CD4-positive, alpha-beta T cell (primary cell): ENCODE measurements around the gene NAMPT. TPM values are rescaled to one million over a fixed set of nuclear protein-coding genes. Genes with fewer than 3 reads are reported as not detected.

Source experiments
- ATAC-seq: fragments of 200-7000 bp; cut with Tn5 transposase; one replicate; pipeline ENCODE4 v1.10.0; 2022; ENCODE audit warnings: mild to moderate bottlenecking; ENCODE audit not compliant: poor library complexity
- CTCF ChIA-PET: fragments of 350-600 bp; sonication (Branson Sonifier 250); formaldehyde crosslinking; loops from one replicate; lab custom pipeline; 2021; ENCODE audit warnings: antibody characterized with exemption, inconsistent platforms; lab: Charles Lee
- POLR2A ChIA-PET: fragments of 350-600 bp; sonication (Branson Sonifier 250); formaldehyde crosslinking; loops from one replicate; lab custom pipeline; 2021; ENCODE audit warnings: antibody characterized with exemption, inconsistent platforms; lab: Charles Lee
- DNase-seq, 14 experiments: peaks; one replicate each; pipeline ENCODE4 v3.0.0-alpha.2; 2013 to 2020; ENCODE audit warnings: mixed read lengths in 2 of 14
- H3K27ac ChIP-seq, 2 donors: one replicate each; pipeline versions ENCODE4 v1.5.1 to v1.7.0; 2013; ENCODE audit warnings: low read length in 2 of 2, low read depth in 1 of 2, mild to moderate bottlenecking in 1 of 2
- H3K27me3 ChIP-seq, 2 experiments: 1 replicate in 1 of 2; 2 replicates in 1 of 2; pipeline versions ENCODE4 v1.6.1 to v1.7.0; 2013; ENCODE audit warnings: low read length in 2 of 2, control low read depth in 1 of 2, mild to moderate bottlenecking in 1 of 2, moderate library complexity in 1 of 2; ENCODE audit not compliant: insufficient read depth in 2 of 2, control insufficient read depth in 1 of 2
- H3K36me3 ChIP-seq: one replicate; pipeline ENCODE4 v1.6.1; 2013; ENCODE audit warnings: low read length, control low read depth; ENCODE audit not compliant: insufficient read depth
- H3K4me1 ChIP-seq: one replicate; pipeline ENCODE4 v1.6.1; 2013; ENCODE audit warnings: low read length, control low read depth; ENCODE audit not compliant: insufficient read depth
- H3K4me3 ChIP-seq: one replicate; pipeline ENCODE4 v1.5.1; 2013; ENCODE audit warnings: mild to moderate bottlenecking, low read length, moderate library complexity
- H3K9me3 ChIP-seq, 2 experiments: 1 replicate in 1 of 2; 2 replicates in 1 of 2; pipeline versions ENCODE4 v1.6.1 to v1.7.0; 2013; ENCODE audit warnings: low read length in 2 of 2, mild to moderate bottlenecking in 2 of 2, control low read depth in 1 of 2, moderate library complexity in 1 of 2; ENCODE audit not compliant: control insufficient read depth in 1 of 2, insufficient read depth in 1 of 2
- H3K27ac Mint-ChIP-seq: one replicate; pipeline ENCODE4 v1.8.0; 2020; ENCODE audit warnings: mixed read lengths
- H3K27me3 Mint-ChIP-seq: one replicate; pipeline ENCODE4 v1.8.0; 2021; ENCODE audit warnings: mixed read lengths
- H3K36me3 Mint-ChIP-seq: one replicate; pipeline ENCODE4 v1.8.0; 2021; ENCODE audit warnings: low read depth, mixed read lengths
- H3K4me1 Mint-ChIP-seq: one replicate; pipeline ENCODE4 v1.8.0; 2021; ENCODE audit warnings: low read depth, mixed read lengths
- H3K4me3 Mint-ChIP-seq: one replicate; pipeline ENCODE4 v1.8.0; 2020; ENCODE audit warnings: mild to moderate bottlenecking, mixed read lengths
- H3K9me3 Mint-ChIP-seq: one replicate; pipeline ENCODE4 v1.8.0; 2020; ENCODE audit warnings: mixed read lengths
- intact Hi-C, 2 experiments: fragments of 100-400 bp; cut with DNase I in 1 of 2; cut with micrococcal nuclease in 1 of 2; formaldehyde crosslinking; loops; one replicate each; pipeline versions ENCODE4 v1.15.1 to v1.9.0; 2023 to 2025; cut with DNase I, micrococcal nuclease
- total RNA-seq, 174 experiments: library from RNA in 2 of 174; stranded (reverse) in 2 of 174; gene quantifications; one replicate each; pipeline ENCODE4 v1.2.3 and lab custom pipeline; 2021 to 2026
- TF ChIP-seq, protein P1 (sequence below): fragments of 200-600 bp; IDR thresholded peaks from one replicate; pipeline ENCODE4 v1.8.0; 2022; ENCODE audit warnings: antibody characterized with exemption, mild to moderate bottlenecking

NAMPT gene
- total RNA-seq, 2 experiments from 2014 or later = 154 to 159 TPM

DNA sequence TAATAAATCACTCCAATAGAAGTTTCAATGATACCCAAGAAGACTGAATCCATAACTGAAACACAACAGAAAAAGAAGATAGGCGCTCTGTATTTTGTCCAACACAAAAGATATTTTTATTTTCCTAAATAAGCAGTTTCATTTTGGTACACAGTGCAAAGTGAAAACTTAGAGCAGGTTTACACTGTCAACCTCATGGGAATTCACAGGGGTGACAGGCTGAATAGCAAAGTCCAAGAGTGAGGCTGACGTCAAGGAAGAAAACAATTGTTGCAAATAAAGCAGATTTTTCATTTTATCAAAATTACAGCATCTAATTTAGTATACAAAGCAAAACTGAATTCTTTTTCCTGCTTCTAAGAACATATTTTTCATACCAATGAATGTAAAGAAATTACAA lies 28.6 kb downstream of the NAMPT start:
- Mint-ChIP-seq H3K4me3 (no peak overlapping the region), H3K27me3 (no peaks in the 10 kb centered on the region), H3K27ac (no peak overlapping the region), H3K36me3 (peaks cover 96% of the 10 kb centered on the region), H3K4me1 (peaks cover 12% of the 10 kb centered on the region), H3K9me3 (no peaks in the 10 kb centered on the region)
- H3K4me3 ChIP-seq = no peak overlapping the region
- H3K36me3 ChIP-seq = peaks cover 50% of the 10 kb centered on the region
- TF ChIP-seq, protein P1, sequence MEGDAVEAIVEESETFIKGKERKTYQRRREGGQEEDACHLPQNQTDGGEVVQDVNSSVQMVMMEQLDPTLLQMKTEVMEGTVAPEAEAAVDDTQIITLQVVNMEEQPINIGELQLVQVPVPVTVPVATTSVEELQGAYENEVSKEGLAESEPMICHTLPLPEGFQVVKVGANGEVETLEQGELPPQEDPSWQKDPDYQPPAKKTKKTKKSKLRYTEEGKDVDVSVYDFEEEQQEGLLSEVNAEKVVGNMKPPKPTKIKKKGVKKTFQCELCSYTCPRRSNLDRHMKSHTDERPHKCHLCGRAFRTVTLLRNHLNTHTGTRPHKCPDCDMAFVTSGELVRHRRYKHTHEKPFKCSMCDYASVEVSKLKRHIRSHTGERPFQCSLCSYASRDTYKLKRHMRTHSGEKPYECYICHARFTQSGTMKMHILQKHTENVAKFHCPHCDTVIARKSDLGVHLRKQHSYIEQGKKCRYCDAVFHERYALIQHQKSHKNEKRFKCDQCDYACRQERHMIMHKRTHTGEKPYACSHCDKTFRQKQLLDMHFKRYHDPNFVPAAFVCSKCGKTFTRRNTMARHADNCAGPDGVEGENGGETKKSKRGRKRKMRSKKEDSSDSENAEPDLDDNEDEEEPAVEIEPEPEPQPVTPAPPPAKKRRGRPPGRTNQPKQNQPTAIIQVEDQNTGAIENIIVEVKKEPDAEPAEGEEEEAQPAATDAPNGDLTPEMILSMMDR = no peak
- no peaks in the 10 kb centered on the region for H3K9me3 ChIP-seq
- no peaks in the 10 kb centered on the region for H3K27me3 ChIP-seq
- H3K4me1 ChIP-seq = peaks cover 7% of the 10 kb centered on the region
- no peak for ATAC-seq
- POLR2A ChIA-PET = no interaction called here
- H3K27ac ChIP-seq = no peak overlapping the region
- intact Hi-C loops = no loop called here
- no peak for DNase-seq
- CTCF ChIA-PET = no interaction called here

- no peak for ATAC-seq
- Mint-ChIP-seq H3K36me3 (peaks cover 93% of the 10 kb centered on the region), H3K27me3 (no peaks in the 10 kb centered on the region), H3K27ac (no peak overlapping the region), H3K4me3 (no peak overlapping the region), H3K9me3 (no peaks in the 10 kb centered on the region), H3K4me1 (peaks cover 3% of the 10 kb centered on the region)
- Histone ChIP-seq H3K27me3 (no peaks in the 10 kb centered on the region), H3K4me3 (no peak overlapping the region), H3K4me1 (peaks cover 2% of the 10 kb centered on the region), H3K36me3 (peaks cover 52% of the 10 kb centered on the region), H3K9me3 (no peaks in the 10 kb centered on the region), H3K27ac (no peak overlapping the region)
- POLR2A ChIA-PET = no interaction called here
- CTCF ChIA-PET = no interaction called here
- TF ChIP-seq, protein P1 = no peak
- DNase-seq = no peak
- intact Hi-C loops = no loop called here
Observed at GRCh38 chr7:106255246-106255645, 29.5 kb downstream of the NAMPT start.

GRCh38 chr7:106254525-106255116 lies 30.2 kb downstream of the NAMPT start:
- DNase-seq (no peak), ATAC-seq (no peak)
- H3K27ac ChIP-seq = no peak overlapping the region
- no peaks in the 10 kb centered on the region for H3K27me3 Mint-ChIP-seq
- CTCF ChIA-PET = no interaction called here
- H3K36me3 Mint-ChIP-seq = peaks cover 88% of the 10 kb centered on the region
- H3K4me1 ChIP-seq = no peaks in the 10 kb centered on the region
- no peaks in the 10 kb centered on the region for H3K9me3 Mint-ChIP-seq
- no peaks in the 10 kb centered on the region for H3K27me3 ChIP-seq
- no peaks in the 10 kb centered on the region for H3K4me1 Mint-ChIP-seq
- H3K9me3 ChIP-seq = no peaks in the 10 kb centered on the region
- peaks cover 55% of the 10 kb centered on the region for H3K36me3 ChIP-seq
- H3K27ac Mint-ChIP-seq = no peak overlapping the region
- TF ChIP-seq, protein P1 = no peak
- H3K4me3 ChIP-seq = no peak overlapping the region
- intact Hi-C loops = no loop called here
- POLR2A ChIA-PET = no interaction called here
- H3K4me3 Mint-ChIP-seq = no peak overlapping the region
